HG03135 (cell line): ENCODE measurements around the gene ADD3.

ENCODE experiments used
- ATAC-seq: cut with Tn5 transposase; IDR thresholded peaks from one replicate; pipeline ENCODE4 v1.9.1; 2021; ENCODE audit warnings: mild to moderate bottlenecking, moderate library complexity; ENCODE audit not compliant: unreplicated experiment

ADD3 gene

GRCh38 chr10:110142965-110143364 is 135.2 kb downstream of the ADD3 start:
- ATAC-seq = no peak

GRCh38 chr10:110144507-110144906 is 136.7 kb downstream of the ADD3 start:
- no peak for ATAC-seq

GRCh38 chr10:110147961-110148360 is 140.2 kb downstream of the ADD3 start:
- no peak for ATAC-seq

GRCh38 chr10:110149259-110149658 is 141.5 kb downstream of the ADD3 start:
- no peak for ATAC-seq

- no peak for ATAC-seq
Measured at GRCh38 chr10:110150046-110150445, 142.3 kb downstream of the ADD3 start.

- ATAC-seq = no peak
Measured at GRCh38 chr10:110150981-110151380, 143.2 kb downstream of the ADD3 start.

GRCh38 chr10:110151467-110151866 is 143.7 kb downstream of the ADD3 start:
- no peak for ATAC-seq

- no peak for ATAC-seq
Measured at GRCh38 chr10:110151971-110152370, 144.2 kb downstream of the ADD3 start.

GRCh38 chr10:110153396-110153795 is 145.6 kb downstream of the ADD3 start:
- ATAC-seq = no peak

- ATAC-seq = no peak
Measured at GRCh38 chr10:110156046-110156445, 148.3 kb downstream of the ADD3 start.

- no peak for ATAC-seq
Measured at GRCh38 chr10:110158051-110159005, 150.5 kb downstream of the ADD3 start.

GRCh38 chr10:110160081-110160480 is 152.3 kb downstream of the ADD3 start:
- ATAC-seq = no peak

GRCh38 chr10:110160522-110160921 is 152.7 kb downstream of the ADD3 start:
- no peak for ATAC-seq

- ATAC-seq = no peak
Measured at GRCh38 chr10:110162741-110163145, 155.0 kb downstream of the ADD3 start.

- ATAC-seq = no peak
Measured at GRCh38 chr10:110163192-110163773, 155.5 kb downstream of the ADD3 start.

- ATAC-seq = no peak
Measured at GRCh38 chr10:110163841-110164240, 156.1 kb downstream of the ADD3 start.

- ATAC-seq = no peak
Measured at GRCh38 chr10:110165239-110165638, 157.5 kb downstream of the ADD3 start.

- no peak for ATAC-seq
Measured at GRCh38 chr10:110167149-110167548, 159.4 kb downstream of the ADD3 start.

- ATAC-seq = no peak
Measured at GRCh38 chr10:110168601-110169481, 161.1 kb downstream of the ADD3 start.

- no peak for ATAC-seq
Measured at GRCh38 chr10:110169586-110169985, 161.8 kb downstream of the ADD3 start.
